Measurements from ENCODE around the gene FBXW10B.
"Not testable (repeated sequence)": the region's sequence is repeated elsewhere in the genome, so short reads cannot be mapped to it uniquely, and the experiment has no call there.

The FBXW10B gene

GRCh38 chr17:15630930-15631453 lies 11.5 kb upstream of the FBXW10B start:
- ATAC-seq = not testable (repeated sequence)

GRCh38 chr17:15629991-15630390 lies 10.5 kb upstream of the FBXW10B start:
- not testable (repeated sequence) for ATAC-seq

GRCh38 chr17:15623661-15624209 lies 4.2 kb upstream of the FBXW10B start:
- not testable (repeated sequence) for ATAC-seq

GRCh38 chr17:15623255-15623654 lies 3.8 kb upstream of the FBXW10B start:
- ATAC-seq = not testable (repeated sequence)

- ATAC-seq = not testable (repeated sequence)
These were observed 2.6 kb upstream of the FBXW10B start for GRCh38 chr17:15622124-15622523.

DNA sequence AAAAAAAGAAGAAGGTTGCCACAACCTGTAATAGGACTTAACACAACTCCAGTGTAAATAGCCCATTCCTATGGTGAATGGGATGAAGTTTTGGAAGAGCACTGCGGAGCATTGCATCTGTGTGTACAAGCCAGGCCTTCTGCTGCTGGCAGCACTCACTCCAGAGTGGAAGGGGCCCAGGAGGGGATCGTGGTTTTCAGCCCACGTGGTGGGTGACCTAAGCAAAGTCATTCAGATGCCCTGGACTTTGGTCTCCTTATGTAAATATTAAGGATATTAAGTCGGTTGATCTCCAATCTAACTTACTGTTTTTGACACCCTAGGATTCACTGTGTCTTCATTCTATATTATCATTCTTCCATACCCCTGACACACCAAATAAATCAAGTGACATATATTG lies 2.7 kb downstream of the FBXW10B start:
- ATAC-seq = not testable (repeated sequence)

GRCh38 chr17:15615850-15616249 lies 3.7 kb downstream of the FBXW10B start:
- ATAC-seq = not testable (repeated sequence)

- ATAC-seq = not testable (repeated sequence)
These were observed 6.4 kb downstream of the FBXW10B start for GRCh38 chr17:15613111-15613510.

DNA sequence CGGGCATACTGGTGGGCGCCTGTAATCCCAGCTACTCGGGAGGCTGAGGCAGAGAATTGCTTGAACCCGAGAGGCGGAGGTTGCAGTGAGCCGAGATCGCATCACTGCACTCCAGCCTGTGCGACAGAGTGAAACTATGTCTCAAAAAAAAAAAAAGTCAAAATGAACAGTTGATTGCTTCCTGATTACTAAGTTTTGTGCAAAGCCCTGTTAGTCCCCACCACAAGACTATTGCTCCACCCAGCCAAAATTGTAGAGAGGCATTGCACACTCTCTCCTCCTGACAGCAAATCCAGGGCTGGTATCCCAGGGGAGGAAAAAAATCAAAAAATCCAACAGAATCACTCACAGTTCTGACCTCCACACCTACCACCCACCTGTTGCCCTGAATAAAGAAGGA lies 26.5 kb downstream of the FBXW10B start:
- not testable (repeated sequence) for ATAC-seq

- not testable (repeated sequence) for ATAC-seq
These were observed 27.5 kb downstream of the FBXW10B start for GRCh38 chr17:15591986-15592385.

DNA sequence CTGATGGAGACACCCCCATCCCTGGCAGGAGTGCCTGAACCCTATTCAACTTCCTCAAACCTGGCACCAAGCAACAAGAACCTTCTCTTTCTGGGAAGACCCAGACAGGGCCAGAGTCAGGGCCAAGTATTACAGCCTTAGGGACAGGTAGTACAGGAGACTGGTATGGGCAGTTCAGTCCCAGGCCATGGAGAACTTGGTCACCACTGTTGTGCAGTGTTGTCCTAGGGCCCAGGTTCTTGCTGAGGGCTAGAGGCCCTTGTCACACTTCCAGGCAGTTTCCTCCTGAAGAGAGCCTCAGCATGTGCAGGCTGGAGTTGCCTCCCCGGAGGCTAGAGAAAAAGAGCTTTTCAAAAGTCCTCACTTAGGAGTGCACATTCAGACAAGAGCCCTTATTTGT lies 28.7 kb downstream of the FBXW10B start:
- not testable (repeated sequence) for ATAC-seq

- ATAC-seq = peak; percentile 67 to 78
These were observed 29.7 kb downstream of the FBXW10B start for GRCh38 chr17:15589544-15590536.

- not testable (repeated sequence) for ATAC-seq
These were observed 31.5 kb downstream of the FBXW10B start for GRCh38 chr17:15588017-15588416.

DNA sequence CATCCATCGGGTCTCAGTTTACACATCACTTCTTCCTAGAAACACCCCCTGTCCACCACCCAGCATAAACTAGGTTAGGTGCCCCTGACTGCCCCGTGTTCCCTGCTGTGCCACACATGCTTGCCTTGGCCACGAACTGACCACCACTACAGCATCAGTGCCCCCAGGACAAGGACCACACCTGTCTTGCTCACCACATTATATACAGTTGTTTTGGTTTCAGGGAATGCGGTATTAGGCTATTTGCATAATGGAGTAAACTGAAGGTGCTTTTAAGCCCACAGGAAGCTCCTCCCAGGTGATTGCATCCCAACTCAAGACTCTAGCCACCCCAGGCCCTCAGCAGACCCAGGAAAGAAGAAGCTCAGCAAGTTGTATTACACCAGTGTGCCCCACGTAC lies 36.2 kb downstream of the FBXW10B start:
- ATAC-seq = not testable (repeated sequence)

DNA sequence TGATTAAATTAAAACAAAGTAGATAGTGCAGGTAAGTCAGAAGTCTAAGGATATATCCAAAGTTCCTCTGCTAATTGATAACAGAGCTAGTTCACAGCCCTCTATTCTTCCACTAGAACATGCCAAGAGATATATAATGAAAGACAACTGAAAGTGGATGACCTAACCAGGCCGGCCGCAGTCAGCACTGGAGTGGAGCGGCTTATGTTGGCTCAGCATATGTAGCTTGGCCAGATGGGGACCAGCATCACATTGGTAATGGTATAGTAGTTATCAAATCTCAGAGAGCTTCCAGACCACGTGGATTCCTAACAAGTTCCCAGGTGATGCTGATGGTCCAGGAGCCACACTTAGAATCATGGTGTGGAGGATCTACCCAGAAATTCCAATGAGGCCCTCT lies 38.0 kb downstream of the FBXW10B start:
- not testable (repeated sequence) for ATAC-seq

- not testable (repeated sequence) for ATAC-seq
These were observed 42.7 kb downstream of the FBXW10B start for GRCh38 chr17:15576848-15577247.

DNA sequence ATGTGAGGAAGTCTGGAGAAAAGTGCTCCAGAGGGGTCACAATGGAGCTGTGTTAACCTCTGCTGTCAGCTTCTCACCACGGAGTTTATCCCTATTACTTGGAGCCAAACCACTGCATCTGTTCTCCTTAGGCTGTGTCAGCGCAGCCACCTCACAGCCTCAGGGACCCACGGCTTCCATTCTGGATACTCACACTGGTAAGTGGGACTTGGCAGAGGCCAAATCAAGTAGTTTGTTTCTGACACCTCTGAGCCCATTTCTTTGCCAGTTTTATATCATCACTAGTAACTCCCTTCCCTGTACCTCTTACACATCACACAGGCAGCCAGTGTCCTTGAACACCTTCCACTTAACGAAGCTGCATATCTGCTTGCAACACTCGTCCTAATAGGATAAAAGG lies 44.8 kb downstream of the FBXW10B start:
- not testable (repeated sequence) for ATAC-seq

GRCh38 chr17:15573870-15574269 lies 45.6 kb downstream of the FBXW10B start:
- ATAC-seq = not testable (repeated sequence)

Measured in activated CD4-positive, CD25-positive, alpha-beta regulatory T cell treated with anti-CD3 and anti-CD28 coated beads, Interleukin-2, amount 50 U/mL, for 24 hours (primary cell).